Stimulated activated effector memory CD8-positive, alpha-beta T cell treated with anti-CD3 and anti-CD28 coated beads, Interleukin-12 subunit alpha, Interleukin-12 subunit beta, amount 100 ng/mL, for 72 hours (primary cell): Measurements from ENCODE around the gene TPM4.
A peak's percentile ranks its signal among the peaks of the same experiment; 100 is the strongest.
"Not testable (repeated sequence)": the region's sequence is repeated elsewhere in the genome, so short reads cannot be mapped to it uniquely, and the experiment has no call there.

ENCODE experiments used
- ATAC-seq: fragments of 150-1000 bp; cut with Tn5 transposase; 2 replicates; pipeline ENCODE4 v1.10.0; 2021
- DNase-seq, 2 donors: peaks; one replicate each; pipeline ENCODE4 v3.0.0; 2021 to 2022; ENCODE audit warnings: low spot score in 2 of 2
- H3K27ac Mint-ChIP-seq: one replicate; pipeline ENCODE4 v1.8.0; 2022; ENCODE audit warnings: mild to moderate bottlenecking, mixed read lengths
- H3K36me3 Mint-ChIP-seq: one replicate; pipeline ENCODE4 v1.8.0; 2022; ENCODE audit warnings: mild to moderate bottlenecking, mixed read lengths
- H3K4me1 Mint-ChIP-seq: one replicate; pipeline ENCODE4 v1.8.0; 2022; ENCODE audit warnings: mixed read lengths
- H3K4me3 Mint-ChIP-seq: one replicate; pipeline ENCODE4 v1.8.0; 2022; ENCODE audit warnings: mild to moderate bottlenecking, mixed read lengths
- H3K9me3 Mint-ChIP-seq: one replicate; pipeline ENCODE4 v1.8.0; 2022; ENCODE audit warnings: mixed read lengths

Gene TPM4

GRCh38 chr19:16117594-16118033 lies 41.3 kb downstream of the TPM4 start:
- peak overlapping the region; percentile 73 for H3K27ac Mint-ChIP-seq
- H3K9me3 Mint-ChIP-seq, result no peaks in the 10 kb centered on the region
- peak overlapping the region; percentile 65 for H3K4me3 Mint-ChIP-seq
- peaks cover 57% of the 10 kb centered on the region for H3K4me1 Mint-ChIP-seq
- peaks cover 96% of the 10 kb centered on the region for H3K36me3 Mint-ChIP-seq
- DNase-seq (peak in 1 of 2 donors; percentile 55), ATAC-seq (no peak)

- peaks cover 98% of the 10 kb centered on the region for H3K36me3 Mint-ChIP-seq
- DNase-seq, result peak; percentile 24 to 81
- no peaks in the 10 kb centered on the region for H3K9me3 Mint-ChIP-seq
- H3K4me3 Mint-ChIP-seq, result peak overlapping the region; percentile 65
- ATAC-seq, result peak; percentile 85
- peaks cover 52% of the 10 kb centered on the region for H3K4me1 Mint-ChIP-seq
- peak overlapping the region; percentile 73 for H3K27ac Mint-ChIP-seq
Measured at GRCh38 chr19:16118489-16119033, 42.3 kb downstream of the TPM4 start.

GRCh38 chr19:16119075-16119857 lies 43.0 kb downstream of the TPM4 start:
- DNase-seq (peak in 1 of 2 donors; percentile 77), ATAC-seq (peak; percentile 82)
- Mint-ChIP-seq H3K27ac (peak overlapping the region; percentile 73), H3K4me1 (peaks cover 51% of the 10 kb centered on the region), H3K36me3 (peaks cover 98% of the 10 kb centered on the region), H3K4me3 (peak overlapping the region; percentile 65)
- not testable (repeated sequence) for H3K9me3 Mint-ChIP-seq

GRCh38 chr19:16121141-16121540 lies 44.8 kb downstream of the TPM4 start:
- H3K4me1 Mint-ChIP-seq, result peaks cover 44% of the 10 kb centered on the region
- H3K36me3 Mint-ChIP-seq, result peaks cover 100% of the 10 kb centered on the region
- ATAC-seq (no peak), DNase-seq (no peak)
- no peak overlapping the region for H3K4me3 Mint-ChIP-seq
- no peaks in the 10 kb centered on the region for H3K9me3 Mint-ChIP-seq
- H3K27ac Mint-ChIP-seq, result peak overlapping the region; percentile 23

- Mint-ChIP-seq H3K4me1 (peaks cover 40% of the 10 kb centered on the region), H3K9me3 (no peaks in the 10 kb centered on the region), H3K4me3 (no peak overlapping the region), H3K27ac (peak overlapping the region; percentile 23), H3K36me3 (peaks cover 100% of the 10 kb centered on the region)
- DNase-seq, result no peak
- no peak for ATAC-seq
Measured at GRCh38 chr19:16121967-16122366, 45.7 kb downstream of the TPM4 start.

GRCh38 chr19:16124953-16125352 lies 48.7 kb downstream of the TPM4 start:
- Mint-ChIP-seq H3K4me1 (peaks cover 10% of the 10 kb centered on the region), H3K4me3 (no peak overlapping the region), H3K36me3 (peaks cover 100% of the 10 kb centered on the region), H3K9me3 (no peaks in the 10 kb centered on the region), H3K27ac (peak overlapping the region; percentile 70)
- ATAC-seq (no peak), DNase-seq (no peak)

GRCh38 chr19:16125737-16126495 lies 49.6 kb downstream of the TPM4 start:
- Mint-ChIP-seq H3K4me3 (no peak overlapping the region), H3K27ac (peak overlapping the region; percentile 70)

GRCh38 chr19:16127080-16127479 lies 50.8 kb downstream of the TPM4 start:
- no peak for ATAC-seq
- peaks cover 16% of the 10 kb centered on the region for H3K4me1 Mint-ChIP-seq
- peak overlapping the region; percentile 67 for H3K27ac Mint-ChIP-seq
- no peak overlapping the region for H3K4me3 Mint-ChIP-seq
- peaks cover 4% of the 10 kb centered on the region for H3K9me3 Mint-ChIP-seq
- DNase-seq, result no peak
- H3K36me3 Mint-ChIP-seq, result peaks cover 100% of the 10 kb centered on the region

More at GRCh38 chr19:16125737-16126495, 49.6 kb downstream of the TPM4 start:
- no peak for ATAC-seq
- no peak for DNase-seq
- H3K36me3 Mint-ChIP-seq, result peaks cover 100% of the 10 kb centered on the region
- H3K9me3 Mint-ChIP-seq, result no peaks in the 10 kb centered on the region
- peaks cover 7% of the 10 kb centered on the region for H3K4me1 Mint-ChIP-seq

GRCh38 chr19:16127776-16128371 lies 51.6 kb downstream of the TPM4 start:
- Mint-ChIP-seq H3K4me3 (no peak overlapping the region), H3K27ac (no peak overlapping the region), H3K4me1 (peaks cover 17% of the 10 kb centered on the region), H3K36me3 (peaks cover 100% of the 10 kb centered on the region), H3K9me3 (peaks cover 4% of the 10 kb centered on the region)
- ATAC-seq (no peak), DNase-seq (no peak)

- Mint-ChIP-seq H3K4me3 (no peak overlapping the region), H3K27ac (no peak overlapping the region), H3K4me1 (peaks cover 33% of the 10 kb centered on the region), H3K9me3 (peaks cover 4% of the 10 kb centered on the region), H3K36me3 (peaks cover 96% of the 10 kb centered on the region)
- no peak for DNase-seq
- no peak for ATAC-seq
Measured at GRCh38 chr19:16131648-16132047, 55.4 kb downstream of the TPM4 start.

- no peak overlapping the region for H3K4me3 Mint-ChIP-seq
- ATAC-seq, result no peak
- peaks cover 45% of the 10 kb centered on the region for H3K4me1 Mint-ChIP-seq
- DNase-seq, result no peak
- peaks cover 4% of the 10 kb centered on the region for H3K9me3 Mint-ChIP-seq
- H3K36me3 Mint-ChIP-seq, result peaks cover 76% of the 10 kb centered on the region
- H3K27ac Mint-ChIP-seq, result no peak overlapping the region
Measured at GRCh38 chr19:16133818-16134217, 57.5 kb downstream of the TPM4 start.

GRCh38 chr19:16134510-16134909 lies 58.2 kb downstream of the TPM4 start:
- no peak for ATAC-seq
- Mint-ChIP-seq H3K9me3 (peaks cover 4% of the 10 kb centered on the region), H3K27ac (peak overlapping the region; percentile 29), H3K4me3 (no peak overlapping the region), H3K4me1 (peaks cover 52% of the 10 kb centered on the region), H3K36me3 (peaks cover 73% of the 10 kb centered on the region)
- DNase-seq, result no peak

- Mint-ChIP-seq H3K4me3 (no peak overlapping the region), H3K4me1 (peaks cover 62% of the 10 kb centered on the region), H3K27ac (peak overlapping the region; percentile 69), H3K36me3 (peaks cover 62% of the 10 kb centered on the region), H3K9me3 (peaks cover 4% of the 10 kb centered on the region)
- DNase-seq, result no peak
- ATAC-seq, result no peak
Measured at GRCh38 chr19:16135430-16136127, 59.3 kb downstream of the TPM4 start.

- no peak for ATAC-seq
- Mint-ChIP-seq H3K27ac (peak overlapping the region; percentile 69), H3K36me3 (peaks cover 54% of the 10 kb centered on the region), H3K9me3 (no peaks in the 10 kb centered on the region), H3K4me1 (peaks cover 65% of the 10 kb centered on the region), H3K4me3 (no peak overlapping the region)
- no peak for DNase-seq
Measured at GRCh38 chr19:16136185-16136999, 60.1 kb downstream of the TPM4 start.
